Nephron progenitor cell (in vitro differentiated cells): ENCODE results near the gene ARHGAP25.

Experiments
- DNase-seq: peaks from one replicate; pipeline ENCODE4 v3.0.0; 2021
- H3K27ac Mint-ChIP-seq: 2 replicates; pipeline ENCODE4 v1.8.0; 2021; ENCODE audit warnings: mild to moderate bottlenecking, moderate library complexity, mixed read lengths
- H3K27me3 Mint-ChIP-seq: 2 replicates; pipeline ENCODE4 v1.8.0; 2021; ENCODE audit warnings: mild to moderate bottlenecking, low read depth, mixed read lengths; ENCODE audit not compliant: poor library complexity
- H3K36me3 Mint-ChIP-seq: 2 replicates; pipeline ENCODE4 v1.8.0; 2021; ENCODE audit warnings: low read depth, mixed read lengths
- H3K4me1 Mint-ChIP-seq: 2 replicates; pipeline ENCODE4 v1.8.0; 2021; ENCODE audit warnings: mixed read lengths
- H3K4me3 Mint-ChIP-seq: 2 replicates; pipeline ENCODE4 v1.8.0; 2021; ENCODE audit warnings: mild to moderate bottlenecking, moderate library complexity, mixed read lengths
- H3K9me3 Mint-ChIP-seq: 2 replicates; pipeline ENCODE4 v1.8.0; 2021; ENCODE audit warnings: mild to moderate bottlenecking, moderate library complexity, mixed read lengths
- CTCF ChIP-seq: fragments of 200-600 bp; sonication (generic); IDR thresholded peaks from 2 replicates; pipeline ENCODE4 v1.5.0; 2021; ENCODE audit warnings: antibody characterized with exemption

The ARHGAP25 gene

GRCh38 chr2:68749345-68749744 lies 14.7 kb downstream of the ARHGAP25 start:
- no peaks in the 10 kb centered on the region for H3K4me1 Mint-ChIP-seq
- no peak overlapping the region for H3K4me3 Mint-ChIP-seq
- no peak for TF ChIP-seq CTCF
- no peaks in the 10 kb centered on the region for H3K9me3 Mint-ChIP-seq
- no peaks in the 10 kb centered on the region for H3K36me3 Mint-ChIP-seq
- no peak for DNase-seq
- no peak overlapping the region for H3K27ac Mint-ChIP-seq
- H3K27me3 Mint-ChIP-seq, result peaks cover 8% of the 10 kb centered on the region

GRCh38 chr2:68750592-68751396 lies 16.2 kb downstream of the ARHGAP25 start:
- no peaks in the 10 kb centered on the region for H3K36me3 Mint-ChIP-seq
- no peak for DNase-seq
- TF ChIP-seq CTCF, result no peak
- no peak overlapping the region for H3K27ac Mint-ChIP-seq
- H3K4me1 Mint-ChIP-seq, result peaks cover 6% of the 10 kb centered on the region
- H3K27me3 Mint-ChIP-seq, result peaks cover 8% of the 10 kb centered on the region
- no peaks in the 10 kb centered on the region for H3K9me3 Mint-ChIP-seq
- no peak overlapping the region for H3K4me3 Mint-ChIP-seq

DNA sequence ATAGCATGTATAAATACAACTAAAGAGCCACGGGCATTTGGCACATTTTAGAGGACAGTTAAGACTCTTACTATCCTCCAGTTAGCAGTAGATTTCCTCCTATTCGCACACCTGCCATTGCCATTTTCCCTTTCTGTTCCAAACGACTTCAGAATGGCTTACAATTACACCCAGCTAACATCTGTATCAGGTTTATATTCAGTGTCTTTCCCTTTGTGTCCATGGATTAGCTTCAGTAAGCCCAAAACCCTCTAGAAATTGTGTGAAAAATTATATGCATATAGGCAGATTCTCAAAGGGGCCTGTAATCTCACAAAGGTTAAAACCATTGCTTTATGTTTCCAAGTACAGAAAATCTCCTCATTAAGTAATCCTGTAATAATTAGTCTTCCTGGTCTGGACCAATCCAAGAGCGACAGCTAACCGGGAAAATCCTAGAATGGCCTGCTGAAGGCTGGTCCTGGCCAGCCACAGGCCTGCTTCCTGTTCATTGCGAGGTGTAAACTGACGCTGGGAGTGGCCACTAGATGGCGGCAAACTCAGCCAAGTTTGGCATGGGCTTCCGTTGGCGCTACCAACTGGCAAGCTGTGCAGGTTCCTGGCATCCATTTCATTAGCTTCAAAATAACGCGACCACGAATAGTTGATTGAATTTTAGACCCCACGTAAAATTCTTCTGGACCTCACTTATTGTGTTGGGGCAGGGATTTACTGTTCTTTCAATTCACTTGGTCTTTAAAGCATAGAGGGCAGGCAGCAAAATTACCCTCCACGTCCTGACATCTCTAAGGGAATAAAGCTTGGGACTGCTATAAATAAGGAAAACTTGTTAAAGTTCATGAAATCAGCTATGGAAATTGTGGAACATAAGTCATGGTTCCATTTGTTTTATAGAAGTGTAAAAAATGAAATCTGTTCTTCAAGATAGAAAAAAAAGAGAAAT lies 17.1 kb downstream of the ARHGAP25 start:
- no peak overlapping the region for H3K4me3 Mint-ChIP-seq
- peak; percentile 92 for DNase-seq
- H3K36me3 Mint-ChIP-seq, result peaks cover 5% of the 10 kb centered on the region
- H3K27ac Mint-ChIP-seq, result no peak overlapping the region
- peaks cover 6% of the 10 kb centered on the region for H3K4me1 Mint-ChIP-seq
- H3K9me3 Mint-ChIP-seq, result peaks cover 6% of the 10 kb centered on the region
- peaks cover 8% of the 10 kb centered on the region for H3K27me3 Mint-ChIP-seq
- peak; percentile 93 for TF ChIP-seq CTCF

DNA sequence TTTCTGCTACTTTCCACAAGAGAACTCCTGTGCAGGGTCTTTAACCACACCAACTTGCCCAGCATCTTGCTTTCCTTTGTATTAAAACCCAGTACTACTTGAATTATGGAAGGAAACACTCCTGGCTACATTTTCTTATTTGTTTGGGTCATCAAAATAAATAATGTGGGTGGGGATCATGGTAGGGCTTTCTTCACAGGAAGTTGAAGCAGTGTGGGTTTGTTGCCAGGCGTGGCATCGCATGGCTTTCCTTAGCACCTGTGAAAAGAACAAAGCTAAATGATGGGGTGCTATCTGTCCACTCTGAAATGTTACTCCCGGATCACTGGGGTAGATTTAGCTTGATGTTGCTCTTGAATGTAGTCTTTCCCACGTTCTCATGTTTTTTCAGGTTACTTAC lies 18.7 kb downstream of the ARHGAP25 start:
- Mint-ChIP-seq H3K27ac (no peak overlapping the region), H3K27me3 (peaks cover 8% of the 10 kb centered on the region), H3K4me3 (no peak overlapping the region), H3K9me3 (peaks cover 11% of the 10 kb centered on the region), H3K4me1 (peaks cover 6% of the 10 kb centered on the region), H3K36me3 (peaks cover 10% of the 10 kb centered on the region)
- no peak for TF ChIP-seq CTCF
- DNase-seq, result no peak

- no peak for TF ChIP-seq CTCF
- Mint-ChIP-seq H3K4me3 (no peak overlapping the region), H3K4me1 (peaks cover 6% of the 10 kb centered on the region), H3K27ac (no peak overlapping the region), H3K36me3 (peaks cover 10% of the 10 kb centered on the region), H3K9me3 (peaks cover 11% of the 10 kb centered on the region), H3K27me3 (peaks cover 10% of the 10 kb centered on the region)
- DNase-seq, result no peak
These were observed 20.5 kb downstream of the ARHGAP25 start for GRCh38 chr2:68755071-68755470.
